HepG2 (cell line): ENCODE measurements around the gene CNTN5. TPM values are rescaled to one million over a fixed set of nuclear protein-coding genes. Genes with fewer than 3 reads are reported as not detected.

Experiments used
- ATAC-seq: fragments of 200-7000 bp; cut with Tn5 transposase; 3 replicates; pipeline ENCODE4 v1.9.1; 2020; ENCODE audit warnings: mild to moderate bottlenecking, moderate library complexity
- BruUV-seq: library from RNA; stranded (reverse); fragments of 400-500 nt; replicated peaks from 2 replicates; lab custom pipeline; 2021; lab: Mats Ljungman, UMichigan
- CTCF ChIA-PET: fragments of 300-600 bp; formaldehyde crosslinking; extraction: SDS; loops from one replicate; lab custom pipeline; 2021; ENCODE audit warnings: low total read pairs, inconsistent platforms, low intra/inter-chr PET ratio; lab: Yijun Ruan, JAX
- POLR2A ChIA-PET: fragments of 350-600 bp; sonication (Branson Sonifier 250); formaldehyde crosslinking; loops from one replicate; lab custom pipeline; 2020; ENCODE audit warnings: antibody characterized with exemption, inconsistent platforms; lab: Yijun Ruan, JAX
- DNase-seq: peaks from one replicate; pipeline ENCODE4 v3.0.0-alpha.2; 2015; ENCODE audit warnings: low spot score
- FAIRE-seq: peaks from 3 replicates; lab custom pipeline; 2011; peaks lifted over from hg19 to GRCh38; lab: Jason Lieb, UNC
- H2AFZ ChIP-seq: one replicate; pipeline ENCODE4 v1.6.1; 2011; ENCODE audit warnings: low read length, inconsistent platforms
- H3K27ac ChIP-seq: fragments of 300-600 bp; 3 replicates; pipeline ENCODE4 v1.8.0; 2011; ENCODE audit warnings: mixed run types, mild to moderate bottlenecking, mixed read lengths, low read length, inconsistent platforms; ENCODE audit not compliant: insufficient read depth; ENCODE audit errors: extremely low read length
- H3K27me3 ChIP-seq, 2 experiments: fragments of 200-600 bp in 1 of 2; 2 replicates in 1 of 2; 3 replicates in 1 of 2; pipeline versions ENCODE4 v1.6.0 to v1.8.0; 2011; ENCODE audit warnings: low read length in 2 of 2, mild to moderate bottlenecking in 2 of 2, moderate library complexity in 2 of 2, inconsistent platforms in 1 of 2; ENCODE audit not compliant: insufficient read depth in 2 of 2, control insufficient read depth in 1 of 2
- H3K36me3 ChIP-seq, 2 experiments: fragments of 200-600 bp in 1 of 2; replicated peaks in 1 of 2; 2 replicates in 1 of 2; 3 replicates in 1 of 2; pipeline versions ENCODE4 v1.5.1 to v1.8.0; 2011; ENCODE audit warnings: low read length in 2 of 2, inconsistent platforms in 1 of 2; ENCODE audit not compliant: insufficient read depth in 2 of 2, control insufficient read depth in 1 of 2
- H3K4me1 ChIP-seq: 2 replicates; pipeline ENCODE4 v1.5.1; 2012; ENCODE audit warnings: low read length, inconsistent platforms; ENCODE audit not compliant: insufficient read depth
- H3K4me2 ChIP-seq: 2 replicates; pipeline ENCODE4 v1.6.0; 2011; ENCODE audit warnings: low read depth, low read length, inconsistent platforms
- H3K4me3 ChIP-seq, 3 experiments: fragments of 200-600 bp in 1 of 3; sonication (generic), shearing (Covaris generic) in 1 of 3; replicated peaks in 1 of 3; 2 replicates each; pipeline ENCODE4 v1.5.1; 2011 to 2016; ENCODE audit warnings: low read length in 3 of 3, inconsistent platforms in 2 of 3, low read depth in 2 of 3, mild to moderate bottlenecking in 2 of 3, control low read depth in 1 of 3, mixed read lengths in 1 of 3; ENCODE audit not compliant: insufficient read depth in 1 of 3
- H3K79me2 ChIP-seq: one replicate; pipeline ENCODE4 v1.6.1; 2011; ENCODE audit warnings: low read length, inconsistent platforms; ENCODE audit not compliant: insufficient read depth
- H3K9ac ChIP-seq: 2 replicates; pipeline ENCODE4 v1.6.0; 2011; ENCODE audit warnings: mild to moderate bottlenecking, low read depth, low read length, inconsistent platforms; ENCODE audit not compliant: insufficient read depth
- H3K9me3 ChIP-seq: 2 replicates; pipeline ENCODE4 v1.5.1; 2012; ENCODE audit warnings: mild to moderate bottlenecking, low read length
- H4K20me1 ChIP-seq: 2 replicates; pipeline ENCODE4 v1.6.0; 2011; ENCODE audit warnings: inconsistent platforms, mild to moderate bottlenecking, low read length, moderate library complexity; ENCODE audit not compliant: insufficient read depth
- BCL6 ChIP-seq: IDR thresholded peaks from 2 replicates; pipeline ENCODE4 v1.6.1; 2016; ENCODE audit warnings: missing genetic modification reagents, missing compliant biosample characterization
- CCAR2 ChIP-seq: fragments of 200-400 bp; formaldehyde crosslinking; optimal IDR thresholded peaks from 2 replicates; pipeline ENCODE3; 2018; ENCODE audit warnings: low read depth, mild to moderate bottlenecking, low read length, moderate library complexity
- DR1 ChIP-seq: sonication (generic); formaldehyde crosslinking; IDR thresholded peaks from 2 replicates; pipeline ENCODE4 v1.8.0; 2021; ENCODE audit warnings: mild to moderate bottlenecking, missing genetic modification reagents, inconsistent platforms
- KLF11 ChIP-seq: IDR thresholded peaks from 2 replicates; pipeline ENCODE4 v1.6.1; 2016; ENCODE audit warnings: missing compliant biosample characterization
- LBX2 ChIP-seq: sonication (generic); formaldehyde crosslinking; IDR thresholded peaks from 2 replicates; pipeline ENCODE4 v1.5.0; 2020; ENCODE audit warnings: missing genetic modification reagents, mild to moderate bottlenecking, borderline replicate concordance
- SAP130 ChIP-seq: IDR thresholded peaks from 2 replicates; pipeline ENCODE4 v1.6.1; 2016; ENCODE audit warnings: low read depth
- TARDBP ChIP-seq: sonication (generic); formaldehyde crosslinking; IDR thresholded peaks from 2 replicates; pipeline ENCODE4 v1.8.0; 2022; ENCODE audit warnings: mild to moderate bottlenecking, missing genetic modification reagents
- TEAD2 ChIP-seq: sonication (generic); formaldehyde crosslinking; IDR thresholded peaks from 2 replicates; pipeline ENCODE4 v1.9.0; 2021; ENCODE audit warnings: missing genetic modification reagents
- ZNF777 ChIP-seq: sonication (generic); formaldehyde crosslinking; IDR thresholded peaks from 2 replicates; pipeline ENCODE4 v1.4.0; 2020; ENCODE audit warnings: missing genetic modification reagents
- ZNF878 ChIP-seq: sonication (generic); formaldehyde crosslinking; IDR thresholded peaks from 2 replicates; pipeline ENCODE4 v1.8.1; 2023; ENCODE audit warnings: mild to moderate bottlenecking, missing genetic modification reagents, moderate library complexity
- in situ Hi-C: cut with HindIII; loops from 2 replicates; pipeline ENCODE4 v1.10.0; 2017; ENCODE audit warnings: low pct_unique_long_range_greater_than_20kb; ENCODE audit not compliant: extremely low pct_ligation_motif_present
- intact Hi-C: fragments of 100-400 bp; cut with micrococcal nuclease; formaldehyde crosslinking; loops from one replicate; pipeline ENCODE4 v1.10.0; 2022; ENCODE audit not compliant: unreplicated experiment
- polyA plus RNA-seq, 8 experiments: library from polyadenylated mRNA; depleted of rRNA in 3 of 8; stranded (reverse) in 7 of 8; unstranded in 1 of 8; fragments of >200 nt; fragmentation: Illumina TruSeq in 4 of 8; extraction: Trizol in 4 of 8; gene quantifications; 2 replicates each; pipeline versions ENCODE4 v1.2.1 to v1.2.3, GENCODE V29; 2011 to 2016; ENCODE audit warnings: low read depth in 4 of 8, missing spikeins in 1 of 8, mixed read lengths in 1 of 8; ENCODE audit not compliant: insufficient read depth in 1 of 8
- total RNA-seq, 5 experiments: library from RNA; depleted of rRNA; stranded (reverse); fragments of >200 nt; fragmentation: Illumina TruSeq; extraction: Trizol; gene quantifications; 2 replicates each; pipeline ENCODE4 v1.2.3, GENCODE V29; 2016; ENCODE audit warnings: low read depth in 1 of 5
- TF ChIP-seq, protein P1 (sequence below): fragments of 450-650 bp; IDR thresholded peaks from 2 replicates; pipeline ENCODE4 v1.6.1; 2016

CNTN5 gene
- total and polyA plus RNA-seq, 2 of the 13 experiments (the other 11 are each of a cell fraction or from before 2014, with no cell fraction given): not detected

GRCh38 chr11:99279266-99279665 lies 258.5 kb downstream of the CNTN5 start:
- Histone ChIP-seq H3K36me3 (no peaks in the 10 kb centered on the region), H3K27me3 (no peaks in the 10 kb centered on the region), H3K4me2 (no peak overlapping the region), H3K27ac (no peak overlapping the region), H3K79me2 (no peaks in the 10 kb centered on the region), H3K9me3 (no peaks in the 10 kb centered on the region), H3K9ac (no peak overlapping the region), H2AFZ (no peak overlapping the region), H3K4me3 (no peak overlapping the region), H4K20me1 (no peaks in the 10 kb centered on the region), H3K4me1 (no peaks in the 10 kb centered on the region)
- no TSS peak for BruUV-seq
- TF ChIP-seq, protein P1, sequence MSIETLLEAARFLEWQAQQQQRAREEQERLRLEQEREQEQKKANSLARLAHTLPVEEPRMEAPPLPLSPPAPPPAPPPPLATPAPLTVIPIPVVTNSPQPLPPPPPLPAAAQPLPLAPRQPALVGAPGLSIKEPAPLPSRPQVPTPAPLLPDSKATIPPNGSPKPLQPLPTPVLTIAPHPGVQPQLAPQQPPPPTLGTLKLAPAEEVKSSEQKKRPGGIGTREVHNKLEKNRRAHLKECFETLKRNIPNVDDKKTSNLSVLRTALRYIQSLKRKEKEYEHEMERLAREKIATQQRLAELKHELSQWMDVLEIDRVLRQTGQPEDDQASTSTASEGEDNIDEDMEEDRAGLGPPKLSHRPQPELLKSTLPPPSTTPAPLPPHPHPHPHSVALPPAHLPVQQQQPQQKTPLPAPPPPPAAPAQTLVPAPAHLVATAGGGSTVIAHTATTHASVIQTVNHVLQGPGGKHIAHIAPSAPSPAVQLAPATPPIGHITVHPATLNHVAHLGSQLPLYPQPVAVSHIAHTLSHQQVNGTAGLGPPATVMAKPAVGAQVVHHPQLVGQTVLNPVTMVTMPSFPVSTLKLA: no peak
- TF ChIP-seq SAP130 (CRISPR knock-in tag) (no peak), ZNF878 (CRISPR knock-in tag) (no peak), ZNF777 (no peak), KLF11 (CRISPR knock-in tag) (no peak), BCL6 (CRISPR knock-in tag) (no peak), LBX2 (no peak), TARDBP (CRISPR knock-in tag) (no peak), DR1 (CRISPR knock-in tag) (no peak), TEAD2 (no peak), CCAR2 (no peak)
- in situ Hi-C loops: no loop called here
- intact Hi-C loops: no loop called here
- ChIA-PET CTCF (no interaction called here), POLR2A (no interaction called here)
- DNase-seq: no peak
- no peak for FAIRE-seq
- no peak for ATAC-seq
